ENCODE measurements around the gene TBX4.

DNA sequence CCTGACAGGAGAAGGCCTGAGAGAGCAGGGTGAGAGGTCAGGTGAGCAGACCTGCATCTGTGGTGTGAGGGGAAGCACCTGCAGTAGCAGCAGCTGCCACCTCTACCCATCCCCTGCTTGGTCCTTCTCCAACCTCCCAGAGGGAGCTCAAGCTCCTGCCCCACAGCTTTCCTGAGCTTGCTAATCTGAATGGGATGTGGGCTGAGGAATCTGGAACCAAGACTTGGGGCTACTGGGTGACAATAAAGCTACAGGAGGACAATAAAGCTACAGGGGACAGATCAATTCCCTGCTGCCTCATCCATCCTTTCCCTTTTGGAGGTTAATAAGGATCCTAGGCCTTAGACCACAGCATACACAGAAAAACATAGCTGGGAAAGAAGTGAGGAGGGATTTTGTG is 4.9 kb upstream of the TBX4 start:
- TF ChIP-seq, protein P1, sequence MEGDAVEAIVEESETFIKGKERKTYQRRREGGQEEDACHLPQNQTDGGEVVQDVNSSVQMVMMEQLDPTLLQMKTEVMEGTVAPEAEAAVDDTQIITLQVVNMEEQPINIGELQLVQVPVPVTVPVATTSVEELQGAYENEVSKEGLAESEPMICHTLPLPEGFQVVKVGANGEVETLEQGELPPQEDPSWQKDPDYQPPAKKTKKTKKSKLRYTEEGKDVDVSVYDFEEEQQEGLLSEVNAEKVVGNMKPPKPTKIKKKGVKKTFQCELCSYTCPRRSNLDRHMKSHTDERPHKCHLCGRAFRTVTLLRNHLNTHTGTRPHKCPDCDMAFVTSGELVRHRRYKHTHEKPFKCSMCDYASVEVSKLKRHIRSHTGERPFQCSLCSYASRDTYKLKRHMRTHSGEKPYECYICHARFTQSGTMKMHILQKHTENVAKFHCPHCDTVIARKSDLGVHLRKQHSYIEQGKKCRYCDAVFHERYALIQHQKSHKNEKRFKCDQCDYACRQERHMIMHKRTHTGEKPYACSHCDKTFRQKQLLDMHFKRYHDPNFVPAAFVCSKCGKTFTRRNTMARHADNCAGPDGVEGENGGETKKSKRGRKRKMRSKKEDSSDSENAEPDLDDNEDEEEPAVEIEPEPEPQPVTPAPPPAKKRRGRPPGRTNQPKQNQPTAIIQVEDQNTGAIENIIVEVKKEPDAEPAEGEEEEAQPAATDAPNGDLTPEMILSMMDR (IDR thresholded peaks at IDR 0.05): no peak
- no peak for TF ChIP-seq POLR2A (IDR thresholded peaks at IDR 0.05)

All from Peyer's patch (tissue), 4 donors.